Measurements from ENCODE around the gene FARP2. TPM values are rescaled to one million over a fixed set of nuclear protein-coding genes. Genes with fewer than 3 reads are reported as not detected.

The FARP2 gene
- total and polyA plus RNA-seq, 10 donors = 9.1 to 72.8 (median 53.4) TPM

DNA sequence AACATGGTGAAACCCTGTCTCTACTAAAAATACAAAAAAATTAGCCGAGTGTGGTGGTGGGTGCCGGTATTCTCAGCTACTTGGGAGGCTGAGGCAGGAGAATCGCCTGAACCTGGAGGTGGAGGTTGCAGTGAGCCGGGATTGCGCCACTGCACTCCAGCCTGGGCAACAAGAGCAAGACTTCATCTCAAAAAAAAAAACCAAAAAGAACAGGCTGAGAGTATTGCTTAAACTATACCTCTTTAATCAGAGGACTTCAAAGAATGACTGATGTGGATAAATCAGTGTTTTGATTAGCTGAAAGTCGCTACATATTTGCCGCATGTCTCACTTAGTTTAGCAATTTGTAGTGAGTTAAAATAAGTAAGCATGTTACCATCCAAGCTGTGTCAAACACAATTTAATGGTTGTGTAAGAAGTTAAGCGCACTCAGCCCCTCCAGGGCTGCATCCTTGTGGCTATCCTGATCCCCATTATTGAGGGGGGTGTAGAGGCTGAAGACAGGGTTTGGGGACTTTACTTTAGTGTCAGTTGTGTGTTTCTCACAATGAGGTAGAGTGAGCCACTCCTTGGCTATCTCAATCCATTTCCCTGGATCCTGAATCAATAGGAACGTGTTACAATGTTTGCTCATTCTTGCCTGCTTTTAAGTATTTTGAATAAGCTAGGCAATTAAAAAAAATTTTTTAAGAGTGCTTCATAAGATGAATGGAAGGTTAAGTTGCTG lies 11.0 kb upstream of the FARP2 start:
- TF ChIP-seq POLR2A (IDR thresholded peaks at IDR 0.05) = no peak
- no peak for TF ChIP-seq POLR2AphosphoS5 (IDR thresholded peaks at IDR 0.05)
- TF ChIP-seq, protein P1, sequence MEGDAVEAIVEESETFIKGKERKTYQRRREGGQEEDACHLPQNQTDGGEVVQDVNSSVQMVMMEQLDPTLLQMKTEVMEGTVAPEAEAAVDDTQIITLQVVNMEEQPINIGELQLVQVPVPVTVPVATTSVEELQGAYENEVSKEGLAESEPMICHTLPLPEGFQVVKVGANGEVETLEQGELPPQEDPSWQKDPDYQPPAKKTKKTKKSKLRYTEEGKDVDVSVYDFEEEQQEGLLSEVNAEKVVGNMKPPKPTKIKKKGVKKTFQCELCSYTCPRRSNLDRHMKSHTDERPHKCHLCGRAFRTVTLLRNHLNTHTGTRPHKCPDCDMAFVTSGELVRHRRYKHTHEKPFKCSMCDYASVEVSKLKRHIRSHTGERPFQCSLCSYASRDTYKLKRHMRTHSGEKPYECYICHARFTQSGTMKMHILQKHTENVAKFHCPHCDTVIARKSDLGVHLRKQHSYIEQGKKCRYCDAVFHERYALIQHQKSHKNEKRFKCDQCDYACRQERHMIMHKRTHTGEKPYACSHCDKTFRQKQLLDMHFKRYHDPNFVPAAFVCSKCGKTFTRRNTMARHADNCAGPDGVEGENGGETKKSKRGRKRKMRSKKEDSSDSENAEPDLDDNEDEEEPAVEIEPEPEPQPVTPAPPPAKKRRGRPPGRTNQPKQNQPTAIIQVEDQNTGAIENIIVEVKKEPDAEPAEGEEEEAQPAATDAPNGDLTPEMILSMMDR (IDR thresholded peaks at IDR 0.05 in 8 of 11, conservative IDR thresholded peaks at IDR 0.05 in 3 of 11) = no peak

DNA sequence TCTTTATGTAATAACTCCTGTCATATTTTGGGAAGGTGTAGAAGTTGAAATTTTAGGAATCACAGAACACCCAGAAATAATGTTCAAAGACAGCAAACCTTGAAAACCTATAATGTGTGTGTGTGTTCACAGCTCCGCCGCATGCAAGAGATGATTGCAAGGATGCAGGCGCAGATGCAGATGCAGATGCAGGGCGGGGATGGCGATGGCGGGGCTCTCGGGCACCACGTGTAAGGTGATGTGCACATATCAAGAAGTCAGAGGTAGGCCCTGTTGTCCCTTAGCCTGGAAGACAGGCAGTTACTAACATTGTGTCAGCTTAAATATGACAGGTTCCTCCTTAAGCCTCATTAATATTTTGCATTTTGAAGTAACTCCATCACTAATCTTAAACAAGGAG lies 6.1 kb upstream of the FARP2 start:
- no peak overlapping the region for H3K4me3 ChIP-seq
- no peaks in the 10 kb centered on the region for H3K9me3 ChIP-seq
- TF ChIP-seq, protein P1 (IDR thresholded peaks at IDR 0.05 in 8 of 11, conservative IDR thresholded peaks at IDR 0.05 in 3 of 11) = no peak
- TF ChIP-seq POLR2A (IDR thresholded peaks at IDR 0.05) (no peak), POLR2AphosphoS5 (IDR thresholded peaks at IDR 0.05) (no peak)
- DNase-seq = no peak
- peaks cover 0 to 6% (median under 1%) of the 10 kb centered on the region in 6 donors for H3K4me1 ChIP-seq
- intact Hi-C loops (cut with DNase I; ENCODE audit: low total_unique reads) = no loop called here
- WGBS, 5 donors = 91 to 97% (median 94%) methylated on average over 8 of the region's 8 CpGs
- H3K36me3 ChIP-seq = peaks cover 13 to 99% (median 95%) of the 10 kb centered on the region in 6 donors
- no peak overlapping the region for H3K27ac ChIP-seq
- no peaks in the 10 kb centered on the region for H3K27me3 ChIP-seq (replicated peaks in 1 of 7)

More for the DNA sequence above, 11.0 kb upstream of the FARP2 start:
- Histone ChIP-seq H3K9me3 (no peaks in the 10 kb centered on the region), H3K36me3 (peaks cover 9 to 100% (median 93%) of the 10 kb centered on the region in 6 donors), H3K27me3 (replicated peaks in 1 of 7) (no peaks in the 10 kb centered on the region), H3K4me1 (peaks cover 0 to 13% (median under 1%) of the 10 kb centered on the region in 6 donors), H3K4me3 (no peak overlapping the region), H3K27ac (no peak overlapping the region)
- intact Hi-C loops (cut with DNase I; ENCODE audit: low total_unique reads) = no loop called here
- 84 to 97% (median 91%) methylated on average over 9 of the region's 9 CpGs for WGBS, 5 donors
- no peak for DNase-seq

DNA sequence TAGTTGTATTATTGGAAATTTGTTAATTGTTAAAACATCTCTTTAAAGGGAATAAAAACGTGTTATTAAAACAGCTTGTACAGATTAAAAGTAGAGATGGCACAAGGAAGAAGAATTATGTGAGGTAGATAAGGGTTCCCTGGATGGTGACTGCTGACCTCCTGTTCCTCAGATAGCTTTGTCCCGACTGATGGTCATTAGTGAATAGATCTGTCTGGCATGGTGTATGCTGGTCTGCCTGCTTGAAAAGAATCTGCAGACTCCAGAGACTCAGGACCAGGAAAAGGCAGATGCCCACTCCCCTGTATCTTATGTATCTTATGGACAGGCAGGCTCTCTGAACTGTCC lies 5.6 kb upstream of the FARP2 start:
- H3K36me3 ChIP-seq = peaks cover 13 to 94% (median 89%) of the 10 kb centered on the region in 6 donors
- WGBS, 5 donors = 85 to 94% (median 91%) methylated on average over 2 of the region's 2 CpGs
- DNase-seq = no peak
- peaks cover 0 to 11% (median 4%) of the 10 kb centered on the region in 6 donors for H3K4me1 ChIP-seq
- no peak overlapping the region for H3K4me3 ChIP-seq
- intact Hi-C loops (cut with DNase I; ENCODE audit: low total_unique reads) = no loop called here
- H3K27ac ChIP-seq = no peak overlapping the region
- H3K27me3 ChIP-seq (replicated peaks in 1 of 7) = no peaks in the 10 kb centered on the region
- TF ChIP-seq POLR2AphosphoS5 (IDR thresholded peaks at IDR 0.05) = no peak
- TF ChIP-seq, protein P1 (IDR thresholded peaks at IDR 0.05 in 8 of 11, conservative IDR thresholded peaks at IDR 0.05 in 3 of 11) = no peak
- no peak for TF ChIP-seq POLR2A (IDR thresholded peaks at IDR 0.05)
- H3K9me3 ChIP-seq = no peaks in the 10 kb centered on the region

DNA sequence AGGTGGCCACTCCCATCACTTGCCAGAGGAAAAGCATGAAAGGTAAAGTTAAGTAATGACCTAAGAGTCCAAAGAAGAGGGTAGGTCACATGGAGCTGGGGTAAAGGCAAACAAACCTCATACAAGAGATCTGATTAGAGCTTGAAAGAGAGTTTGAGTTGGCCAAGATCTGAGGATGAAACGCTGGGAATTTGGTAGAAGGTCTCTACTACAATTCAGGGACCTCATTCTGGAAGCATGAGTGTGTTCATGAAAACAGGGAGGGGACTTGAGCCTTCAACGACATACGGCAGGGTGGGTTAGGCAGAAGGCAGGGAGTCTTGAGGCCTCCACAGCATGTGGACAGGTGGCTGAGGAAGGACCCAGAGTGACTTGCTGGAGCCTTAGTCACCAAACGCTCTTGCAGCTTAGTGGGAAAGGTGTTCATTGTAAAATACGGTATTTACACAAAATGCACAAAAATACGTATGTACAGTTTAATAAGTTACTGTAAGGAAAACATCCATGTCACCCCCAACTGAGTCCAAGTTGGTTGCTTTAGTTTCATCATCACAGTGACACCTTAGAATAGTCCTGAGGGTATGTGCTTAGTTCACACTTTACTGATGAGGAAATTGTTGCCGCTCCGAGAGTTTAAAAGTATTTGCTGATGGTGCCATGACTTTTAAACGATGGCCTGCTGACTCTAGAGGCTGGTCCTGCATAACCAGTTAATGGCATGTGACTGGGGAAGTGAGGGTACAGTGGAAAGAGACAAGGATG lies 5.0 kb upstream of the FARP2 start:
- no peak overlapping the region for H3K27ac ChIP-seq
- intact Hi-C loops (cut with DNase I; ENCODE audit: low total_unique reads) = no loop called here
- 92 to 93% (median 92%) methylated on average over 9 of the region's 9 CpGs for WGBS, 5 donors

More for the DNA sequence above, 5.0 kb upstream of the FARP2 start:
- Histone ChIP-seq H3K36me3 (peaks cover 13 to 88% (median 83%) of the 10 kb centered on the region in 6 donors), H3K27me3 (replicated peaks in 1 of 7) (no peaks in the 10 kb centered on the region), H3K4me1 (peaks cover 0 to 11% (median 4%) of the 10 kb centered on the region in 6 donors), H3K4me3 (no peak overlapping the region), H3K9me3 (no peaks in the 10 kb centered on the region)
- no peak for DNase-seq
- TF ChIP-seq POLR2AphosphoS5 (IDR thresholded peaks at IDR 0.05) = no peak

All from spleen (tissue), 11 donors.